SK-N-MC (cell line): Measurements from ENCODE around the gene DDX3X.

ENCODE experiments used
- EZH2 ChIP-seq: fragments of 200-600 bp; sonication (generic); IDR thresholded peaks from one replicate; pipeline ENCODE4 v1.6.1; 2017; ENCODE audit warnings: antibody characterized with exemption
- POLR2AphosphoS5 ChIP-seq: IDR thresholded peaks from 2 replicates; pipeline ENCODE4 v1.6.1; 2012; ENCODE audit warnings: mild to moderate bottlenecking, low read depth, low read length, borderline replicate concordance

DNA sequence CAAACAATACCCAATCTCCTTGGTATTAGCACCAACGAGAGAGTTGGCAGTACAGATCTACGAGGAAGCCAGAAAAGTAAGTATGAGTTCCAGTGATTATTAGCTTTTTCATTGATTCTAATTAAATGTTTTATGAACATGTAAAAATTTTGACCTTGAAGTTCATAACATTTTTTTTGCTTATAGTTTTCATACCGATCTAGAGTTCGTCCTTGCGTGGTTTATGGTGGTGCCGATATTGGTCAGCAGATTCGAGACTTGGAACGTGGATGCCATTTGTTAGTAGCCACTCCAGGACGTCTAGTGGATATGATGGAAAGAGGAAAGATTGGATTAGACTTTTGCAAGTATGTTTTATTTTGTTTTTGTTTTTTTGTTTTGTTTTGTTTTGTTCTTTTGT lies 10.1 kb downstream of the DDX3X start:
- TF ChIP-seq EZH2 (no peak), POLR2AphosphoS5 (no peak)
